ENCODE measurements around the gene CELF2. TPM values are rescaled to one million over a fixed set of nuclear protein-coding genes. Genes with fewer than 3 reads are reported as not detected.

Gene CELF2
- total RNA-seq, 4 donors from 2014 or later = 28.7 to 55.4 (median 35.0) TPM

DNA sequence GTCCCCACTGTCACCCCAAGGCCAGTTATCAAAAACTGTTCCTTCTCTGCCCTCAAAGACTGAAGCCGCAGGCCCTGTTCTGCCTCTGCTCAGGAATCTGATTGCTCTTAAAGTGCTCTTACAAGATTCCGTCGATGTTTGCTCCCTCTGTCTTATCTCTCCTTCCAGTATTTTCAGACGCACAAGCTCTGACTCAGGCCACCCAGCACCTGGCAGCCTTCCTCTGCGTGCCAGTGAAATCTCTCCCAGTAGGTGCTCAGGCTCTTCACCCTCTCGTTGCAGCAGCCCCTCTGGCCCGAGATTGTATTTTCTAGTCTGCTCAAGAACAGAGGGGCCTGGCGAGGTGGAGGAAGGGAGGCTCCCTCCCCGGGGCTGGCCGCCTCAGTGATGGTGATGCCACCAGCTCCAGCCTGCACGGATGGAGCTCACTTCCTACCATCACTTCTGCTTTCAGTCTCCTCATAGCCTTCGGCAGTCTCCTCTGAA lies 317.5 kb downstream of the CELF2 start:
- Histone ChIP-seq H3K27ac (no peak overlapping the region), H3K4me3 (replicated peaks in 1 of 3) (no peak overlapping the region), H3K9me3 (no peaks in the 10 kb centered on the region), H3K27me3 (no peaks in the 10 kb centered on the region), H3K4me1 (peaks cover 4 to 5% of the 10 kb centered on the region in 2 donors), H3K36me3 (no peaks in the 10 kb centered on the region)
- 64 to 65% methylated on average over 12 of the region's 12 CpGs for WGBS, 2 donors
- intact Hi-C loops (cut with DNase I) = no loop called here
- TF ChIP-seq POLR2A (IDR thresholded peaks at IDR 0.05) = no peak
- TF ChIP-seq, protein P1, sequence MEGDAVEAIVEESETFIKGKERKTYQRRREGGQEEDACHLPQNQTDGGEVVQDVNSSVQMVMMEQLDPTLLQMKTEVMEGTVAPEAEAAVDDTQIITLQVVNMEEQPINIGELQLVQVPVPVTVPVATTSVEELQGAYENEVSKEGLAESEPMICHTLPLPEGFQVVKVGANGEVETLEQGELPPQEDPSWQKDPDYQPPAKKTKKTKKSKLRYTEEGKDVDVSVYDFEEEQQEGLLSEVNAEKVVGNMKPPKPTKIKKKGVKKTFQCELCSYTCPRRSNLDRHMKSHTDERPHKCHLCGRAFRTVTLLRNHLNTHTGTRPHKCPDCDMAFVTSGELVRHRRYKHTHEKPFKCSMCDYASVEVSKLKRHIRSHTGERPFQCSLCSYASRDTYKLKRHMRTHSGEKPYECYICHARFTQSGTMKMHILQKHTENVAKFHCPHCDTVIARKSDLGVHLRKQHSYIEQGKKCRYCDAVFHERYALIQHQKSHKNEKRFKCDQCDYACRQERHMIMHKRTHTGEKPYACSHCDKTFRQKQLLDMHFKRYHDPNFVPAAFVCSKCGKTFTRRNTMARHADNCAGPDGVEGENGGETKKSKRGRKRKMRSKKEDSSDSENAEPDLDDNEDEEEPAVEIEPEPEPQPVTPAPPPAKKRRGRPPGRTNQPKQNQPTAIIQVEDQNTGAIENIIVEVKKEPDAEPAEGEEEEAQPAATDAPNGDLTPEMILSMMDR (IDR thresholded peaks at IDR 0.05) = no peak
- no peak for DNase-seq

DNA sequence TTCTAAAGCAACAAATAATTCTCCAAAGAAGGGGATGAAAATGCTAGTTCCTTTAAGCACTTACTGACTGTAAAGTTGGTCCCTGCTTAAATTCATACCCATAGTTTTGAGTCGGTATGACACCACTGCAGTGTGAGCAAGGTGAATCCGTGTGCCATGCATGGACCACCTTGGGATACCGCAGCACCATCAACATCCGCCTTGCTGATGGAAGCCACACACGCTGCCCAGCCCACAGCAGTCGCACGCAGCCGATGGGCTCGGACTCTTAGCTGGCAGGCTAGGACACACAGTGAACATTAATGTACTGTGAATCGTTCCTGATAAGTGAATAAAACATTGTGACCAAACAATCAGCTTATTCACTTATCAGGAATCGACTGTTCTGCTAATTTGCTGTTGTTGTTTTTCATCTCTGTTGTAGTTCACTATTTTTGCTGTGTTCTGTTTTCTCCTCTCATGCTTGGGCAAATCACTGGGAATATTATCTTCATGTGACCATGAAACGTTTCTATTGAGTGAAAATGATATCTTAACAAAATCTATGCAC lies 318.3 kb downstream of the CELF2 start:
- 89 to 93% methylated on average over 12 of the region's 12 CpGs for WGBS, 2 donors
- H3K27ac ChIP-seq = no peak overlapping the region
- H3K36me3 ChIP-seq = no peaks in the 10 kb centered on the region
- no peak for DNase-seq
- no peaks in the 10 kb centered on the region for H3K9me3 ChIP-seq
- no peak for TF ChIP-seq POLR2A (IDR thresholded peaks at IDR 0.05)
- no peak overlapping the region for H3K4me3 ChIP-seq (replicated peaks in 1 of 3)
- peaks cover 0 to 5% of the 10 kb centered on the region in 2 donors for H3K4me1 ChIP-seq
- intact Hi-C loops (cut with DNase I) = no loop called here
- H3K27me3 ChIP-seq = no peaks in the 10 kb centered on the region

- Histone ChIP-seq H3K4me3 (replicated peaks in 1 of 3) (no peak overlapping the region), H3K27ac (no peak overlapping the region), H3K27me3 (no peaks in the 10 kb centered on the region), H3K36me3 (no peaks in the 10 kb centered on the region), H3K4me1 (peaks cover 0 to 5% of the 10 kb centered on the region in 2 donors), H3K9me3 (no peaks in the 10 kb centered on the region)
- no peak for DNase-seq
- intact Hi-C loops (cut with DNase I) = no loop called here
- 80 to 90% methylated on average over 8 of the region's 8 CpGs for WGBS, 2 donors
- no peak for TF ChIP-seq POLR2A (IDR thresholded peaks at IDR 0.05)
- TF ChIP-seq, protein P1 (IDR thresholded peaks at IDR 0.05) = no peak
Measured at GRCh38 chr10:11336722-11337162, 319.1 kb downstream of the CELF2 start.

GRCh38 chr10:11337516-11337915 lies 319.8 kb downstream of the CELF2 start:
- no peaks in the 10 kb centered on the region for H3K9me3 ChIP-seq
- intact Hi-C loops (cut with DNase I) = no loop called here
- TF ChIP-seq POLR2A (IDR thresholded peaks at IDR 0.05) = no peak
- TF ChIP-seq, protein P1 (IDR thresholded peaks at IDR 0.05) = no peak
- no peak overlapping the region for H3K27ac ChIP-seq
- H3K4me1 ChIP-seq = no peaks in the 10 kb centered on the region
- DNase-seq = no peak
- WGBS, 2 donors = 83 to 87% methylated on average over 15 of the region's 15 CpGs
- no peaks in the 10 kb centered on the region for H3K36me3 ChIP-seq
- no peaks in the 10 kb centered on the region for H3K27me3 ChIP-seq
- no peak overlapping the region for H3K4me3 ChIP-seq (replicated peaks in 1 of 3)

DNA sequence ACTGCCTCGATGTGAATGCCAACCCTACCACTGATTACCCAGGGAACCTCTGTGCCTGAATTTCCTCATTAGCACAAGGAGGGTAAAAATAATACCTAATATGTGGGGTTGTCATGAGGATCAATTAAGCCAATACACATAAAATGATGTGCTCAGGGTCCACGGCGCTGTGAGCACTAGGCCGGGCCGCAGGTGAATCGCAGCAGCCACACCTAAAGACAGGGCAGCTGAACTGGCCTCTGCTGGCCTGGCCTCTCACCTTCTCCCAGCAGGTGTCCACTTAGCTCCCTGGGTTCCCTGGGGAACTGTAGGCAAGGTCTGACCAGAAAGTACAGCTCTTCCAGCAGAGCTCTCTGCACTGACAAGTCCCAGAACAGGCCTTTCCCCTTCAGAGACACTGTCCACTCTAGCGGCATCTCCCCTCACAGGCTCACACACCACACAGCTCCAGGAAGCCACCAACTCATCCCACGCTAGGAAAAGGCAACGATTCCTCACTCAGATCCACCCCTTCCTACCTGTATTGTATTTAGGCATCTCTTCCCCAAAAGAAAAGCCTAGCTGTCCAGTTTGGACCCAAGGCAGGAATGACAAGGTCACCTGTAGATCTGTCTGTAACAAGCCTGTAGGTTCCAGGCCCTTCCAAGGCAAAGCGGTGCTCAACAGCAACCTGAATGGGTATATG lies 320.6 kb downstream of the CELF2 start:
- H3K27ac ChIP-seq = no peak overlapping the region
- WGBS, 2 donors = 89 to 94% methylated on average over 10 of the region's 10 CpGs
- TF ChIP-seq, protein P1 (IDR thresholded peaks at IDR 0.05) = no peak
- no peak for TF ChIP-seq POLR2A (IDR thresholded peaks at IDR 0.05)

More for the DNA sequence above, 320.6 kb downstream of the CELF2 start:
- Histone ChIP-seq H3K27me3 (no peaks in the 10 kb centered on the region), H3K4me3 (replicated peaks in 1 of 3) (no peak overlapping the region), H3K9me3 (no peaks in the 10 kb centered on the region), H3K36me3 (no peaks in the 10 kb centered on the region), H3K4me1 (no peaks in the 10 kb centered on the region)
- no peak for DNase-seq
- intact Hi-C loops (cut with DNase I) = no loop called here

Data from thyroid gland (tissue), 4 donors.